ENCODE results near the gene SATB2.

SATB2 gene

DNA sequence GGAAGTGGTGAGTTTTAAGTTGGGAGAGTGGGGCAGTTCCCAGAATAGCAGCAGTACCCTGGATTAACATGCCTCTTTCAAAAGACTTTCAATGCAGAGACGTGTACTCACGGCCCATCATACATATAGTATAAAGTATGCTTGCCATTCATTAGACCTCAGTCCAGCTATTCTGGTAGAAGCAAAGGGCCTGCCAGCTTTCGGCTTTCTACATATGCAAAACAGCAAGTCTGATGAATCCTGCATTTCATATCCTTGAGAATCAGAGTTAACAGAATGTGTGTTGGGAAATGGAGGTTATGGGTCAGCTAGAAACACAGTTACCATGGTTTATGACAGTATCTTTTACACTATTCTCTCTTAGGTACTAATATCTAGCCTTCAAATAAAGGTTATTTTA, 27.5 kb downstream of the SATB2 start:
- no peak overlapping the region for H3K4me3 ChIP-seq (ENCODE audit: low read depth, low read length)
- no peak overlapping the region for H3K27ac ChIP-seq (ENCODE audit: extremely low read depth, low read depth, low read length)
- ChIA-PET CTCF (interaction anchor here (1.2 kb wide), 1 partner anchor 17 kb away, joined by 3 read pairs; no protein-coding TSS in a partner anchor), POLR2A (no interaction called here)
- no peak for TF ChIP-seq ZNF23 (tag by site-specific recombination; IDR thresholded peaks at IDR 0.05; ENCODE audit: borderline replicate concordance)
- TF ChIP-seq, protein P1, sequence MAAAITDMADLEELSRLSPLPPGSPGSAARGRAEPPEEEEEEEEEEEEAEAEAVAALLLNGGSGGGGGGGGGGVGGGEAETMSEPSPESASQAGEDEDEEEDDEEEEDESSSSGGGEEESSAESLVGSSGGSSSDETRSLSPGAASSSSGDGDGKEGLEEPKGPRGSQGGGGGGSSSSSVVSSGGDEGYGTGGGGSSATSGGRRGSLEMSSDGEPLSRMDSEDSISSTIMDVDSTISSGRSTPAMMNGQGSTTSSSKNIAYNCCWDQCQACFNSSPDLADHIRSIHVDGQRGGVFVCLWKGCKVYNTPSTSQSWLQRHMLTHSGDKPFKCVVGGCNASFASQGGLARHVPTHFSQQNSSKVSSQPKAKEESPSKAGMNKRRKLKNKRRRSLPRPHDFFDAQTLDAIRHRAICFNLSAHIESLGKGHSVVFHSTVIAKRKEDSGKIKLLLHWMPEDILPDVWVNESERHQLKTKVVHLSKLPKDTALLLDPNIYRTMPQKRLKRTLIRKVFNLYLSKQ (tag by site-specific recombination; IDR thresholded peaks at IDR 0.05; ENCODE audit: borderline replicate concordance), result no peak
- TF ChIP-seq REPIN1 (tag by site-specific recombination; IDR thresholded peaks at IDR 0.05; ENCODE audit: low read depth), result no peak
- no peak for TF ChIP-seq ZNF837 (tag by site-specific recombination; IDR thresholded peaks at IDR 0.05)
- TF ChIP-seq, protein P2, sequence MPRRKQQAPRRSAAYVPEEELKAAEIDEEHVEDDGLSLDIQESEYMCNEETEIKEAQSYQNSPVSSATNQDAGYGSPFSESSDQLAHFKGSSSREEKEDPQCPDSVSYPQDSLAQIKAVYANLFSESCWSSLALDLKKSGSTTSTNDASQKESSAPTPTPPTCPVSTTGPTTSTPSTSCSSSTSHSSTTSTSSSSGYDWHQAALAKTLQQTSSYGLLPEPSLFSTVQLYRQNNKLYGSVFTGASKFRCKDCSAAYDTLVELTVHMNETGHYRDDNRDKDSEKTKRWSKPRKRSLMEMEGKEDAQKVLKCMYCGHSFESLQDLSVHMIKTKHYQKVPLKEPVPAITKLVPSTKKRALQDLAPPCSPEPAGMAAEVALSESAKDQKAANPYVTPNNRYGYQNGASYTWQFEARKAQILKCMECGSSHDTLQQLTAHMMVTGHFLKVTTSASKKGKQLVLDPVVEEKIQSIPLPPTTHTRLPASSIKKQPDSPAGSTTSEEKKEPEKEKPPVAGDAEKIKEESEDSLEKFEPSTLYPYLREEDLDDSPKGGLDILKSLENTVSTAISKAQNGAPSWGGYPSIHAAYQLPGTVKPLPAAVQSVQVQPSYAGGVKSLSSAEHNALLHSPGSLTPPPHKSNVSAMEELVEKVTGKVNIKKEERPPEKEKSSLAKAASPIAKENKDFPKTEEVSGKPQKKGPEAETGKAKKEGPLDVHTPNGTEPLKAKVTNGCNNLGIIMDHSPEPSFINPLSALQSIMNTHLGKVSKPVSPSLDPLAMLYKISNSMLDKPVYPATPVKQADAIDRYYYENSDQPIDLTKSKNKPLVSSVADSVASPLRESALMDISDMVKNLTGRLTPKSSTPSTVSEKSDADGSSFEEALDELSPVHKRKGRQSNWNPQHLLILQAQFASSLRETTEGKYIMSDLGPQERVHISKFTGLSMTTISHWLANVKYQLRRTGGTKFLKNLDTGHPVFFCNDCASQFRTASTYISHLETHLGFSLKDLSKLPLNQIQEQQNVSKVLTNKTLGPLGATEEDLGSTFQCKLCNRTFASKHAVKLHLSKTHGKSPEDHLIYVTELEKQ (tag by site-specific recombination; IDR thresholded peaks at IDR 0.05; ENCODE audit: borderline replicate concordance), result no peak
- no peak for TF ChIP-seq ZNF19 (tag by site-specific recombination; IDR thresholded peaks at IDR 0.05; ENCODE audit: low read depth)
- TF ChIP-seq, protein P3, sequence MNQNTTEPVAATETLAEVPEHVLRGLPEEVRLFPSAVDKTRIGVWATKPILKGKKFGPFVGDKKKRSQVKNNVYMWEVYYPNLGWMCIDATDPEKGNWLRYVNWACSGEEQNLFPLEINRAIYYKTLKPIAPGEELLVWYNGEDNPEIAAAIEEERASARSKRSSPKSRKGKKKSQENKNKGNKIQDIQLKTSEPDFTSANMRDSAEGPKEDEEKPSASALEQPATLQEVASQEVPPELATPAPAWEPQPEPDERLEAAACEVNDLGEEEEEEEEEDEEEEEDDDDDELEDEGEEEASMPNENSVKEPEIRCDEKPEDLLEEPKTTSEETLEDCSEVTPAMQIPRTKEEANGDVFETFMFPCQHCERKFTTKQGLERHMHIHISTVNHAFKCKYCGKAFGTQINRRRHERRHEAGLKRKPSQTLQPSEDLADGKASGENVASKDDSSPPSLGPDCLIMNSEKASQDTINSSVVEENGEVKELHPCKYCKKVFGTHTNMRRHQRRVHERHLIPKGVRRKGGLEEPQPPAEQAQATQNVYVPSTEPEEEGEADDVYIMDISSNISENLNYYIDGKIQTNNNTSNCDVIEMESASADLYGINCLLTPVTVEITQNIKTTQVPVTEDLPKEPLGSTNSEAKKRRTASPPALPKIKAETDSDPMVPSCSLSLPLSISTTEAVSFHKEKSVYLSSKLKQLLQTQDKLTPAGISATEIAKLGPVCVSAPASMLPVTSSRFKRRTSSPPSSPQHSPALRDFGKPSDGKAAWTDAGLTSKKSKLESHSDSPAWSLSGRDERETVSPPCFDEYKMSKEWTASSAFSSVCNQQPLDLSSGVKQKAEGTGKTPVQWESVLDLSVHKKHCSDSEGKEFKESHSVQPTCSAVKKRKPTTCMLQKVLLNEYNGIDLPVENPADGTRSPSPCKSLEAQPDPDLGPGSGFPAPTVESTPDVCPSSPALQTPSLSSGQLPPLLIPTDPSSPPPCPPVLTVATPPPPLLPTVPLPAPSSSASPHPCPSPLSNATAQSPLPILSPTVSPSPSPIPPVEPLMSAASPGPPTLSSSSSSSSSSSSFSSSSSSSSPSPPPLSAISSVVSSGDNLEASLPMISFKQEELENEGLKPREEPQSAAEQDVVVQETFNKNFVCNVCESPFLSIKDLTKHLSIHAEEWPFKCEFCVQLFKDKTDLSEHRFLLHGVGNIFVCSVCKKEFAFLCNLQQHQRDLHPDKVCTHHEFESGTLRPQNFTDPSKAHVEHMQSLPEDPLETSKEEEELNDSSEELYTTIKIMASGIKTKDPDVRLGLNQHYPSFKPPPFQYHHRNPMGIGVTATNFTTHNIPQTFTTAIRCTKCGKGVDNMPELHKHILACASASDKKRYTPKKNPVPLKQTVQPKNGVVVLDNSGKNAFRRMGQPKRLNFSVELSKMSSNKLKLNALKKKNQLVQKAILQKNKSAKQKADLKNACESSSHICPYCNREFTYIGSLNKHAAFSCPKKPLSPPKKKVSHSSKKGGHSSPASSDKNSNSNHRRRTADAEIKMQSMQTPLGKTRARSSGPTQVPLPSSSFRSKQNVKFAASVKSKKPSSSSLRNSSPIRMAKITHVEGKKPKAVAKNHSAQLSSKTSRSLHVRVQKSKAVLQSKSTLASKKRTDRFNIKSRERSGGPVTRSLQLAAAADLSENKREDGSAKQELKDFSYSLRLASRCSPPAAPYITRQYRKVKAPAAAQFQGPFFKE (tag by site-specific recombination; IDR thresholded peaks at IDR 0.05; ENCODE audit: borderline replicate concordance), result no peak
- TF ChIP-seq ZNF521 (tag by site-specific recombination; IDR thresholded peaks at IDR 0.05), result no peak
- H3K9me3 ChIP-seq (ENCODE audit: control insufficient read depth, insufficient read depth, low read depth, low read length), result no peaks in the 10 kb centered on the region
- H3K4me1 ChIP-seq (ENCODE audit: control insufficient read depth, insufficient read depth, low read length), result peaks cover 20% of the 10 kb centered on the region
- peaks cover 8 to 28% of the 10 kb centered on the region in 2 experiments for H3K36me3 ChIP-seq (ENCODE audit: control insufficient read depth in 2 of 2, insufficient read depth in 1 of 2, low read length in 2 of 2)

DNA sequence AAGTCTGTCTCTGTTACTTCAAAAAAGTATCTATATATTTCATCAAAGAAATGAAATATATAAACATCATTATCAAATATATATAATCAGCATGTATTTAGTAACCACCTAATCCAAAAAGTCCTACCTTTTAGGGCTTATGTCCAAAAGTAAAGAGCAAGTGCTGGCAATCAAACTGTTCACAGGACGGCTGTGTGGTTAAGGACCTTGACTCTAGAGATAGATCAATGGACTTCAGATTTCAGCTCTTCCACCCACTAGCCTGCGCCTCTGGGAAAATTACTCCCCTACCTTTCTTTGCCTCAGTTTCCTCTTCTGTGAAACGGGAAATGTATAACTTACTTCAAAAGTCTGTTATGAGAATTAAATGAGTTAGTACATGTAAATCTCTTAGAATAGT, 29.4 kb downstream of the SATB2 start:
- no peak overlapping the region for H3K27ac ChIP-seq (ENCODE audit: extremely low read depth, low read depth, low read length)
- no peaks in the 10 kb centered on the region for H3K9me3 ChIP-seq (ENCODE audit: control insufficient read depth, insufficient read depth, low read depth, low read length)
- CTCF ChIA-PET, result no interaction called here
- TF ChIP-seq, protein P4, sequence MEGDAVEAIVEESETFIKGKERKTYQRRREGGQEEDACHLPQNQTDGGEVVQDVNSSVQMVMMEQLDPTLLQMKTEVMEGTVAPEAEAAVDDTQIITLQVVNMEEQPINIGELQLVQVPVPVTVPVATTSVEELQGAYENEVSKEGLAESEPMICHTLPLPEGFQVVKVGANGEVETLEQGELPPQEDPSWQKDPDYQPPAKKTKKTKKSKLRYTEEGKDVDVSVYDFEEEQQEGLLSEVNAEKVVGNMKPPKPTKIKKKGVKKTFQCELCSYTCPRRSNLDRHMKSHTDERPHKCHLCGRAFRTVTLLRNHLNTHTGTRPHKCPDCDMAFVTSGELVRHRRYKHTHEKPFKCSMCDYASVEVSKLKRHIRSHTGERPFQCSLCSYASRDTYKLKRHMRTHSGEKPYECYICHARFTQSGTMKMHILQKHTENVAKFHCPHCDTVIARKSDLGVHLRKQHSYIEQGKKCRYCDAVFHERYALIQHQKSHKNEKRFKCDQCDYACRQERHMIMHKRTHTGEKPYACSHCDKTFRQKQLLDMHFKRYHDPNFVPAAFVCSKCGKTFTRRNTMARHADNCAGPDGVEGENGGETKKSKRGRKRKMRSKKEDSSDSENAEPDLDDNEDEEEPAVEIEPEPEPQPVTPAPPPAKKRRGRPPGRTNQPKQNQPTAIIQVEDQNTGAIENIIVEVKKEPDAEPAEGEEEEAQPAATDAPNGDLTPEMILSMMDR (tag by site-specific recombination; IDR thresholded peaks at IDR 0.05), result no peak
- TF ChIP-seq ZNF76 (tag by site-specific recombination; IDR thresholded peaks at IDR 0.05; ENCODE audit: borderline replicate concordance, low read depth) (no peak), ZFHX2 (tag by site-specific recombination; conservative IDR thresholded peaks at IDR 0.05) (no peak), ZNF391 (tag by site-specific recombination; IDR thresholded peaks at IDR 0.05; ENCODE audit: borderline replicate concordance, low read depth) (no peak), KLF7 (tag by site-specific recombination; IDR thresholded peaks at IDR 0.05; ENCODE audit: borderline replicate concordance) (no peak), ZNF324 (tag by site-specific recombination; IDR thresholded peaks at IDR 0.05) (no peak), ZBTB7A (tag by site-specific recombination; IDR thresholded peaks at IDR 0.05; ENCODE audit: low read depth) (no peak), YY1 (tag by site-specific recombination; IDR thresholded peaks at IDR 0.05) (no peak)
- TF ChIP-seq, protein P5, sequence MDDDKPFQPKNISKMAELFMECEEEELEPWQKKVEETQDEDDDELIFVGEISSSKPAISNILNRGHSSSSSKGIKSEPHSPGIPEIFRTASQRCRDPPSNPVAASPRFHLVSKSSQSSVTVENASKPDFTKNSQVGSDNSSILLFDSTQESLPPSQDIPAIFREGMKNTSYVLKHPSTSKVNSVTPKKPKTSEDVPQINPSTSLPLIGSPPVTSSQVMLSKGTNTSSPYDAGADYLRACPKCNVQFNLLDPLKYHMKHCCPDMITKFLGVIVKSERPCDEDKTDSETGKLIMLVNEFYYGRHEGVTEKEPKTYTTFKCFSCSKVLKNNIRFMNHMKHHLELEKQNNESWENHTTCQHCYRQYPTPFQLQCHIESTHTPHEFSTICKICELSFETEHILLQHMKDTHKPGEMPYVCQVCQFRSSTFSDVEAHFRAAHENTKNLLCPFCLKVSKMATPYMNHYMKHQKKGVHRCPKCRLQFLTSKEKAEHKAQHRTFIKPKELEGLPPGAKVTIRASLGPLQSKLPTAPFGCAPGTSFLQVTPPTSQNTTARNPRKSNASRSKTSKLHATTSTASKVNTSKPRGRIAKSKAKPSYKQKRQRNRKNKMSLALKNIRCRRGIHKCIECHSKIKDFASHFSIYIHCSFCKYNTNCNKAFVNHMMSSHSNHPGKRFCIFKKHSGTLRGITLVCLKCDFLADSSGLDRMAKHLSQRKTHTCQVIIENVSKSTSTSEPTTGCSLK (tag by site-specific recombination; IDR thresholded peaks at IDR 0.05), result no peak
- TF ChIP-seq, protein P6, sequence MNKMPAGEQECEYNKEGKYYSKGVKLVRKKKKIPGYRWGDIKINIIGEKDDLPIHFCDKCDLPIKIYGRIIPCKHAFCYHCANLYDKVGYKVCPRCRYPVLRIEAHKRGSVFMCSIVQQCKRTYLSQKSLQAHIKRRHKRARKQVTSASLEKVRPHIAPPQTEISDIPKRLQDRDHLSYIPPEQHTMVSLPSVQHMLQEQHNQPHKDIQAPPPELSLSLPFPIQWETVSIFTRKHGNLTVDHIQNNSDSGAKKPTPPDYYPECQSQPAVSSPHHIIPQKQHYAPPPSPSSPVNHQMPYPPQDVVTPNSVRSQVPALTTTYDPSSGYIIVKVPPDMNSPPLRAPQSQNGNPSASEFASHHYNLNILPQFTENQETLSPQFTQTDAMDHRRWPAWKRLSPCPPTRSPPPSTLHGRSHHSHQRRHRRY (tag by site-specific recombination; IDR thresholded peaks at IDR 0.05), result no peak

More for the DNA sequence above, 29.4 kb downstream of the SATB2 start:
- POLR2A ChIA-PET, result no interaction called here
- Histone ChIP-seq H3K4me3 (ENCODE audit: low read depth, low read length) (no peak overlapping the region), H3K4me1 (ENCODE audit: control insufficient read depth, insufficient read depth, low read length) (peaks cover 20% of the 10 kb centered on the region), H3K36me3 (ENCODE audit: control insufficient read depth in 2 of 2, insufficient read depth in 1 of 2, low read length in 2 of 2) (peaks cover 11 to 35% of the 10 kb centered on the region in 2 experiments)

Measured in HEK293 (cell line).